Rectal smooth muscle tissue (tissue), 1 donor: ENCODE results near the gene AMPD3.

Experiments used
- H3K27ac ChIP-seq: one replicate; pipeline ENCODE4 v1.7.0; 2013; ENCODE audit warnings: low read depth, low read length, inconsistent platforms
- H3K27me3 ChIP-seq: one replicate; pipeline ENCODE4 v1.7.0; 2013; ENCODE audit warnings: low read length; ENCODE audit not compliant: control insufficient read depth, insufficient read depth
- H3K36me3 ChIP-seq: one replicate; pipeline ENCODE4 v1.7.0; 2013; ENCODE audit warnings: low read length; ENCODE audit not compliant: control insufficient read depth, insufficient read depth
- H3K4me1 ChIP-seq: one replicate; pipeline ENCODE4 v1.7.0; 2013; ENCODE audit warnings: low read length; ENCODE audit not compliant: control insufficient read depth, insufficient read depth
- H3K4me3 ChIP-seq: one replicate; pipeline ENCODE4 v1.7.0; 2013; ENCODE audit warnings: low read length
- H3K9ac ChIP-seq: one replicate; pipeline ENCODE4 v1.7.0; 2013; ENCODE audit warnings: low read length

The AMPD3 gene

GRCh38 chr11:10505278-10506007 lies 50.4 kb downstream of the AMPD3 start:
- no peaks in the 10 kb centered on the region for H3K4me1 ChIP-seq
- H3K36me3 ChIP-seq = peaks cover 1% of the 10 kb centered on the region
- no peak overlapping the region for H3K9ac ChIP-seq
- H3K27me3 ChIP-seq = no peaks in the 10 kb centered on the region
- H3K27ac ChIP-seq = no peak overlapping the region
- H3K4me3 ChIP-seq = no peak overlapping the region

DNA sequence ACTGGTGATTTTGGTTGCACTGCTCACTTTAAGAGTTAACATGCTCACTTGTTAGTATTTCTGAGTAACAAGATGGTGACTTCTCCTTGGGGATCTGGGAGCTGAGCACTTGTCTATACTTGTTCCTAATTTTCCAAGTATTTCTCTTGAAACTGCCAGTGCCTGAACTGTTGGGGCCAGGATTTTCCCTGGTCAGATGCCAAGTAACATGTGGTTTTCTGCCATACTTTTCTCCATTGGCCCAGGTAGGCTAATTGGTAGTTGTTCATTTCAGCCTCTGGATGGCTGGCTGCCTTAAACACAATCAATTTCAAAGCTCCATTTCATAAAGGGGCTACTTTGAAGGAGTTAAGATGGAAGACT lies 50.9 kb downstream of the AMPD3 start:
- no peaks in the 10 kb centered on the region for H3K27me3 ChIP-seq
- H3K27ac ChIP-seq = no peak overlapping the region
- H3K4me3 ChIP-seq = no peak overlapping the region
- H3K36me3 ChIP-seq = no peaks in the 10 kb centered on the region
- no peak overlapping the region for H3K9ac ChIP-seq
- no peaks in the 10 kb centered on the region for H3K4me1 ChIP-seq

GRCh38 chr11:10511181-10511621 lies 56.1 kb downstream of the AMPD3 start:
- H3K36me3 ChIP-seq = no peaks in the 10 kb centered on the region
- H3K27ac ChIP-seq = no peak overlapping the region
- H3K27me3 ChIP-seq = no peaks in the 10 kb centered on the region

GRCh38 chr11:10514202-10514601 lies 59.1 kb downstream of the AMPD3 start:
- Histone ChIP-seq H3K4me1 (no peaks in the 10 kb centered on the region), H3K4me3 (no peak overlapping the region), H3K27ac (no peak overlapping the region), H3K36me3 (no peaks in the 10 kb centered on the region), H3K27me3 (no peaks in the 10 kb centered on the region), H3K9ac (no peak overlapping the region)

More at GRCh38 chr11:10511181-10511621, 56.1 kb downstream of the AMPD3 start:
- Histone ChIP-seq H3K4me1 (no peaks in the 10 kb centered on the region), H3K4me3 (no peak overlapping the region), H3K9ac (no peak overlapping the region)

- H3K36me3 ChIP-seq = peaks cover 2% of the 10 kb centered on the region
- no peak overlapping the region for H3K9ac ChIP-seq
- H3K27me3 ChIP-seq = no peaks in the 10 kb centered on the region
- no peak overlapping the region for H3K27ac ChIP-seq
- H3K4me3 ChIP-seq = no peak overlapping the region
- no peaks in the 10 kb centered on the region for H3K4me1 ChIP-seq
These were observed 59.6 kb downstream of the AMPD3 start for GRCh38 chr11:10514709-10515108.

GRCh38 chr11:10515418-10515817 lies 60.4 kb downstream of the AMPD3 start:
- H3K27me3 ChIP-seq = no peaks in the 10 kb centered on the region
- no peak overlapping the region for H3K27ac ChIP-seq
- no peak overlapping the region for H3K9ac ChIP-seq
- H3K4me1 ChIP-seq = no peaks in the 10 kb centered on the region
- no peak overlapping the region for H3K4me3 ChIP-seq
- peaks cover 4% of the 10 kb centered on the region for H3K36me3 ChIP-seq

DNA sequence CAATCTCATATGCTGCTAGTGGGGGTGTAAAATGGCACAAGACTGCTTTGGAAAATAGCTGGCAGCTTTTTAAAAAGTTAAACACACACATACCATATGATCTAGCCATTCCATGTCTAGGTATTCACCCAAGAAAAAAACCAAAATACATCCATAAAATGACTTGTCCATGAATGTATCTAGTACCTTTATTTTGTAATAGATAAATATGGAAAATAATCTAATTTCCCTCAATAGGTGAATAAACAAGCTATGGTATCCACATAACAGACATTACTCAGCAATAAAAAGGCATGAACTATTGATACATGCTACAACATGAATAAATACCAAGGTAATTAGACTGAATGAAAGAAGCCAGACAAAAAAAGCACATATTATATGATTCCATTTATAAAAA lies 63.1 kb downstream of the AMPD3 start:
- Histone ChIP-seq H3K27ac (no peak overlapping the region), H3K4me3 (no peak overlapping the region), H3K9ac (no peak overlapping the region), H3K4me1 (no peaks in the 10 kb centered on the region), H3K36me3 (peaks cover 4% of the 10 kb centered on the region), H3K27me3 (no peaks in the 10 kb centered on the region)

- Histone ChIP-seq H3K4me1 (no peaks in the 10 kb centered on the region), H3K9ac (no peak overlapping the region), H3K36me3 (peaks cover 4% of the 10 kb centered on the region), H3K4me3 (no peak overlapping the region), H3K27ac (no peak overlapping the region), H3K27me3 (no peaks in the 10 kb centered on the region)
These were observed 63.8 kb downstream of the AMPD3 start for GRCh38 chr11:10518891-10519290.

GRCh38 chr11:10519630-10520029 lies 64.6 kb downstream of the AMPD3 start:
- no peaks in the 10 kb centered on the region for H3K4me1 ChIP-seq

DNA sequence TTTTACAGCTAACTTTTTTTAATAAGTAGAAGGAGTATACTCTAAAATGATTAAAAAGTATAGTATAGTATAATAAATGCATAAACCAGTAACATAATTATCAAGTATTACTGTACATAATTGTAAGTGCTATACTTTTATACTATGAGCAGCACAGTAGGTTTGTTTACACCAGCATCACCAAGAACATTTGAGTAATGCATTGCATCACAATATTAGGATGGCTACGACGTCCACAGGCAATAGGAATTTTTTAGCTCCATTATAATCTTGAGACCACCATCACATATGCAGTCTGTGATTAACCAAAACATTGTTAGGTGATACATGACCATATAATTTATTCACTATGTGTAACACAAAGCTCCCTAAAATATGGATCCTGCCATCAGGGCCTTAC lies 65.5 kb downstream of the AMPD3 start:
- no peaks in the 10 kb centered on the region for H3K4me1 ChIP-seq
- peaks cover 4% of the 10 kb centered on the region for H3K36me3 ChIP-seq
- H3K27ac ChIP-seq = no peak overlapping the region
- H3K9ac ChIP-seq = no peak overlapping the region
- no peak overlapping the region for H3K4me3 ChIP-seq
- no peaks in the 10 kb centered on the region for H3K27me3 ChIP-seq

More at GRCh38 chr11:10519630-10520029, 64.6 kb downstream of the AMPD3 start:
- no peak overlapping the region for H3K4me3 ChIP-seq
- no peaks in the 10 kb centered on the region for H3K27me3 ChIP-seq
- peaks cover 4% of the 10 kb centered on the region for H3K36me3 ChIP-seq
- H3K27ac ChIP-seq = no peak overlapping the region
- no peak overlapping the region for H3K9ac ChIP-seq

DNA sequence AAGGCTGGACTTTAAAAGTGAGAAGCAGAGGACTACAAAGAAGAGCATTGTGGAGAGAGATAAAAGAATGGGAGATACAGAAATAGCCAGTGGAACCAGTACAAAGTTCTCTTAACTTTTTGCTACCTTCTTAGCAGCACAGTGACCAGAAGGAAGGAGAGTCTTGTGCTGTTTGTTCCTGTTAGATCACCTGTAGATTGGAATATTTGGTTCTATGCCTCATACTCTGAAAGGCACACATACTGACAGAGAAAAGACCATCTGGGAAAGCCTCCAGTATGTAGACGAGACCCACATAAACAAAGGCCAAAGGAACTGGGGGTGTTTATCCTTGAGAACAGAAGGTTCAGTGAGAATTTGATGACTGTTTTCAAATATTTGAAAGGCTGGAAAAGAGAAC lies 67.2 kb downstream of the AMPD3 start:
- Histone ChIP-seq H3K36me3 (peaks cover 7% of the 10 kb centered on the region), H3K27me3 (no peaks in the 10 kb centered on the region), H3K4me1 (no peaks in the 10 kb centered on the region), H3K4me3 (no peak overlapping the region), H3K27ac (no peak overlapping the region), H3K9ac (no peak overlapping the region)

DNA sequence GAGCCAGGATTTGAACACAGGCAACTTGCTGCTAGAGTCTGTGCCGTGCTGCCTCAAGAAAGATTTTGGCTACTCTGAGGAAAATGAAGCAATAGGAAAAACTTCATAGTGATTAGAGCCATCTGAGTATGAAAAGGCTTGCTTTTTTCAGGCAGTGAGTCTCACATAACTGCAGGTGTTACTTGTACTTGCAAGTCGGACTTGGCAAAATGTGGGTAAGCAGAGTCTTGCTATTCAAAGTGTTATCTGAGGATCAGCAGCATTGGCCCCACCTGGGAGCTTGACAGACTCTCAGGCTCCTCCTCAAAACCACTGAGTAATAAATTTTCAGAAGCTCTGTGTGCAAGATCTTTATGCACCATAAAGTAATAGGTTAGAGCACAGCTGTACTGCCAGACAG lies 67.9 kb downstream of the AMPD3 start:
- peaks cover 7% of the 10 kb centered on the region for H3K36me3 ChIP-seq
- no peak overlapping the region for H3K27ac ChIP-seq
- no peak overlapping the region for H3K9ac ChIP-seq
- H3K4me3 ChIP-seq = no peak overlapping the region
- H3K27me3 ChIP-seq = no peaks in the 10 kb centered on the region
- H3K4me1 ChIP-seq = no peaks in the 10 kb centered on the region

DNA sequence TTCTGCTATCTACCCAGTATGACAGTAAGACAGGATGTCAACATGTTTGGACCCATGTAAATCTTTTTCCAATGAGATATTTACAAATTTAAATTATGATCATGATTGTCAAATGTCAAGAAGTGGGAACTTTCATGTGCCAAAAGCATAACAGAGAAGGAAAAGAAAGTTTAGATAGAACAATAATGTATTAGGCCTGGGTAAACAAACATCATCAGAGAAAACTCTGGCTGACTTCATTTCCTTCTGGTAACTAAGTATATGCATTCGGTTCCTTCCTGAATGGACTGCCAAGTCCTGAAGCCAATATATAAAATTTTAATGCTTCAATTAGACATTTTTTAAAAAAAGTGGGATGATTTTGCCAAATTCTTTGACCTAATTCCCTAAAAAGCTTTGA lies 69.4 kb downstream of the AMPD3 start:
- Histone ChIP-seq H3K4me3 (no peak overlapping the region), H3K27me3 (no peaks in the 10 kb centered on the region), H3K9ac (no peak overlapping the region), H3K4me1 (no peaks in the 10 kb centered on the region), H3K27ac (no peak overlapping the region), H3K36me3 (peaks cover 15% of the 10 kb centered on the region)
